Measurements from ENCODE around the gene TK2. TPM values are rescaled to one million over a fixed set of nuclear protein-coding genes. Genes with fewer than 3 reads are reported as not detected.
"Not testable (repeated sequence)": the region's sequence is repeated elsewhere in the genome, so short reads cannot be mapped to it uniquely, and the experiment has no call there.

Gene TK2
- polyA plus RNA-seq, 1 experiment = 42.7 TPM

GRCh38 chr16:66516509-66516807 is 33.5 kb downstream of the TK2 start:
- no peak for DNase-seq (ENCODE audit: low read depth)
- no peaks in the 10 kb centered on the region for H3K27me3 ChIP-seq (ENCODE audit: control insufficient read depth, insufficient read depth, low read length)
- TF ChIP-seq CTCF (IDR thresholded peaks at IDR 0.05; ENCODE audit: insufficient read depth, low read depth, low read length) = no peak
- CTCF ChIA-PET = interaction anchor here (1.2 to 1.5 kb wide), 7 partner anchors 29 to 111 kb away, joined by 4 to 12 read pairs (median 5); no protein-coding TSS in a partner anchor
- no peak overlapping the region for H3K4me3 ChIP-seq (ENCODE audit: low read depth, low read length)
- POLR2A ChIA-PET = no interaction called here
- H3K36me3 ChIP-seq (ENCODE audit: control insufficient read depth, insufficient read depth, low read length) = peaks cover 10% of the 10 kb centered on the region

- H3K36me3 ChIP-seq (ENCODE audit: control insufficient read depth, insufficient read depth, low read length) = peaks cover 9% of the 10 kb centered on the region
- TF ChIP-seq CTCF (IDR thresholded peaks at IDR 0.05; ENCODE audit: insufficient read depth, low read depth, low read length) = peak; percentile 61
- ChIA-PET CTCF (interaction anchor here (0.5 to 1.5 kb wide), 15 partner anchors 10 to 916 kb away, joined by 3 to 12 read pairs (median 4); no protein-coding TSS in a partner anchor), POLR2A (no interaction called here)
- no peak for DNase-seq (ENCODE audit: low read depth)
- H3K4me3 ChIP-seq (ENCODE audit: low read depth, low read length) = no peak overlapping the region
- no peaks in the 10 kb centered on the region for H3K27me3 ChIP-seq (ENCODE audit: control insufficient read depth, insufficient read depth, low read length)
These were observed 34.1 kb downstream of the TK2 start for GRCh38 chr16:66515596-66516508.

GRCh38 chr16:66514980-66515595 is 34.8 kb downstream of the TK2 start:
- POLR2A ChIA-PET; DNase-seq (ENCODE audit: low read depth); H3K36me3 ChIP-seq (ENCODE audit: control insufficient read depth, insufficient read depth, low read length); H3K4me3 ChIP-seq (ENCODE audit: low read depth, low read length); H3K27me3 ChIP-seq (ENCODE audit: control insufficient read depth, insufficient read depth, low read length): not testable (repeated sequence)
- CTCF ChIA-PET = interaction anchor here (0.5 to 1.5 kb wide), 14 partner anchors 9 to 197 kb away, joined by 3 to 12 read pairs (median 4); no protein-coding TSS in a partner anchor

GRCh38 chr16:66514391-66514790 is 35.5 kb downstream of the TK2 start:
- CTCF ChIA-PET; POLR2A ChIA-PET; H3K4me3 ChIP-seq (ENCODE audit: low read depth, low read length); DNase-seq (ENCODE audit: low read depth); H3K36me3 ChIP-seq (ENCODE audit: control insufficient read depth, insufficient read depth, low read length); H3K27me3 ChIP-seq (ENCODE audit: control insufficient read depth, insufficient read depth, low read length): not testable (repeated sequence)

- TF ChIP-seq CTCF (IDR thresholded peaks at IDR 0.05; ENCODE audit: insufficient read depth, low read depth, low read length) = no peak
- ChIA-PET POLR2A (no interaction called here), CTCF (interaction anchor here (0.7 to 2.5 kb wide), 3 partner anchors 34 to 95 kb away, joined by 3 to 9 read pairs (median 3); no protein-coding TSS in a partner anchor)
- Histone ChIP-seq H3K27me3 (ENCODE audit: control insufficient read depth, insufficient read depth, low read length) (no peaks in the 10 kb centered on the region), H3K36me3 (ENCODE audit: control insufficient read depth, insufficient read depth, low read length) (peaks cover 2% of the 10 kb centered on the region; the same call in 1 of the 2 replicates), H3K4me3 (ENCODE audit: low read depth, low read length) (no peak overlapping the region)
- DNase-seq (ENCODE audit: low read depth) = no peak
These were observed 36.7 kb downstream of the TK2 start for GRCh38 chr16:66513111-66513723.
